Transverse colon (tissue), 4 donors: ENCODE measurements around the gene TENT4B. TPM values are rescaled to one million over a fixed set of nuclear protein-coding genes. Genes with fewer than 3 reads are reported as not detected.

Experiments used
- DNase-seq: peaks from one replicate; pipeline ENCODE4 v3.0.0-alpha.2; 2019
- H3K27ac ChIP-seq, 4 donors: fragments of 200-600 bp; sonication (generic); 2 replicates each; pipeline ENCODE4 v1.5.1; 2016 to 2018; ENCODE audit warnings: inconsistent platforms in 4 of 4
- H3K27me3 ChIP-seq: fragments of 200-600 bp; sonication (generic); 2 replicates; pipeline ENCODE4 v1.5.1; 2017; ENCODE audit warnings: inconsistent platforms
- H3K36me3 ChIP-seq, 4 donors: fragments of 200-600 bp; sonication (generic); 2 replicates each; pipeline ENCODE4 v1.5.1; 2017 to 2019; ENCODE audit warnings: inconsistent platforms in 4 of 4
- H3K4me1 ChIP-seq, 4 donors: fragments of 200-600 bp; sonication (generic); 2 replicates each; pipeline ENCODE4 v1.5.1; 2017 to 2020; ENCODE audit warnings: inconsistent platforms in 4 of 4
- H3K4me3 ChIP-seq, 4 donors: fragments of 200-600 bp; sonication (generic); 1 replicate in 1 of 4; 2 replicates in 3 of 4; pipeline versions ENCODE4 v1.5.1 to v1.6.1; 2017 to 2019; ENCODE audit warnings: inconsistent platforms in 4 of 4
- H3K9me3 ChIP-seq, 2 donors: fragments of 200-600 bp; sonication (generic); 2 replicates each; pipeline ENCODE4 v1.5.1; 2017 to 2019; ENCODE audit warnings: inconsistent platforms in 2 of 2
- CTCF ChIP-seq, 5 experiments: fragments of 200-600 bp in 3 of 5; fragments of 450-650 bp in 2 of 5; sonication (generic) in 3 of 5; IDR thresholded peaks; 1 replicate in 2 of 5; 2 replicates in 3 of 5; pipeline ENCODE4 v1.5.1; 2016 to 2017; ENCODE audit warnings: antibody characterized with exemption in 5 of 5, inconsistent platforms in 3 of 5, mild to moderate bottlenecking in 2 of 5, moderate library complexity in 1 of 5
- EP300 ChIP-seq: sonication (generic); formaldehyde crosslinking; IDR thresholded peaks from one replicate; pipeline ENCODE4 v1.6.1; 2017; ENCODE audit warnings: antibody characterized with exemption, low read depth
- POLR2A ChIP-seq: fragments of 450-650 bp; IDR thresholded peaks from one replicate; pipeline ENCODE4 v1.6.1; 2016; ENCODE audit warnings: antibody characterized with exemption, mild to moderate bottlenecking, moderate library complexity
- POLR2AphosphoS5 ChIP-seq, 3 donors: sonication (generic); formaldehyde crosslinking; IDR thresholded peaks; one replicate each; pipeline ENCODE4 v1.6.1; 2016; ENCODE audit warnings: antibody characterized with exemption in 3 of 3
- WGBS, 2 donors: methylation state at CpG; one replicate each; pipeline ENCODE4 v1.1.5; 2018; ENCODE audit warnings: low coverage in 1 of 2; 5-methylcytosine and 5-hydroxymethylcytosine counted together
- in situ Hi-C, 4 donors: fragments of 200-750 bp; cut with MboI; loops; one replicate each; pipeline versions ENCODE4 v1.15.0 to v1.15.1; 2017; ENCODE audit warnings: low sequenced_read_pairs in 3 of 4, low pct_ligation_motif_present in 1 of 4, low pct_unique_long_range_greater_than_20kb in 1 of 4
- intact Hi-C: fragments of 100-400 bp; cut with DNase I; formaldehyde crosslinking; loops from one replicate; pipeline ENCODE4 v1.15.1; 2023; ENCODE audit warnings: low total_unique reads
- total RNA-seq, 4 donors: library from RNA; depleted of rRNA; stranded (reverse); fragments of >200 nt; gene quantifications; one replicate each; pipeline ENCODE4 v1.1.0, GENCODE V29; 2016

The TENT4B gene
- total RNA-seq, 4 donors from 2014 or later: 8.2 to 18.0 (median 13.0) TPM

- Histone ChIP-seq H3K4me1 (peaks cover 41 to 65% (median 53%) of the 10 kb centered on the region in 4 donors), H3K36me3 (peaks cover 0 to 8% (median 0%) of the 10 kb centered on the region in 4 donors), H3K27ac (peak overlapping the region; percentile 59 to 70 (median 68)), H3K9me3 (no peaks in the 10 kb centered on the region), H3K4me3 (no peak overlapping the region), H3K27me3 (no peaks in the 10 kb centered on the region)
- intact Hi-C loops: loop anchor here (5.0 kb wide), 1 partner anchor 56 kb away; the partner anchor contains the start of gene TENT4B
- TF ChIP-seq POLR2AphosphoS5 (IDR thresholded peaks at IDR 0.05) (no peak), CTCF (IDR thresholded peaks at IDR 0.05) (no peak), EP300 (no peak)
- WGBS, 2 donors: 77% methylated on average over 3 of the region's 3 CpGs; no CpG with 5 or more reads in 1 of the 2 donors
- in situ Hi-C loops: loop anchor here in 1 of 4 donors (10.0 kb wide), 1 partner anchor 184 kb away; the partner anchor contains the start of gene CNEP1R1
- DNase-seq: no peak
These were observed 55.4 kb downstream of the TENT4B start for GRCh38 chr16:50208460-50208931.

GRCh38 chr16:50209546-50210265 lies 56.6 kb downstream of the TENT4B start:
- peak overlapping the region; percentile 59 to 70 (median 68) for H3K27ac ChIP-seq
- DNase-seq: peak; percentile 35
- whole genome bisulfite sequencing, 2 donors: 48 to 49% methylated on average over 5 to 6 of the region's 7 CpGs
- no peaks in the 10 kb centered on the region for H3K27me3 ChIP-seq
- H3K9me3 ChIP-seq: no peaks in the 10 kb centered on the region
- peaks cover 32 to 53% (median 41%) of the 10 kb centered on the region in 4 donors for H3K4me1 ChIP-seq
- no peak for TF ChIP-seq EP300
- no peak for TF ChIP-seq CTCF (IDR thresholded peaks at IDR 0.05)
- no peak for TF ChIP-seq POLR2A
- no peak for TF ChIP-seq POLR2AphosphoS5 (IDR thresholded peaks at IDR 0.05)
- H3K36me3 ChIP-seq: peaks cover 0 to 8% (median 0%) of the 10 kb centered on the region in 4 donors
- H3K4me3 ChIP-seq: no peak overlapping the region
- intact Hi-C loops: loop anchor here (5.0 to 10.0 kb wide), 2 partner anchors 57 to 155 kb away; partner anchors contain the start of genes BRD7 and TENT4B
- in situ Hi-C loops: loop anchor here (10.0 kb wide), 2 partner anchors 145 to 185 kb away; partner anchors contain the start of gene CNEP1R1 (in 4 of the 4)

GRCh38 chr16:50210266-50211038 lies 57.3 kb downstream of the TENT4B start:
- Histone ChIP-seq H3K36me3 (peaks cover 0 to 16% (median 2%) of the 10 kb centered on the region in 4 donors), H3K4me3 (no peak overlapping the region), H3K27me3 (no peaks in the 10 kb centered on the region), H3K9me3 (no peaks in the 10 kb centered on the region), H3K4me1 (peaks cover 32 to 45% (median 36%) of the 10 kb centered on the region in 4 donors), H3K27ac (peak overlapping the region; percentile 59 to 70 (median 68))
- peak; percentile 82 for DNase-seq
- TF ChIP-seq POLR2AphosphoS5 (IDR thresholded peaks at IDR 0.05): peak in 2 of 3 donors; percentile 13 to 40
- TF ChIP-seq CTCF (IDR thresholded peaks at IDR 0.05): peak; percentile 62 to 84 (median 65)
- no peak for TF ChIP-seq EP300
- 68 to 75% methylated on average over 5 of the region's 5 CpGs for WGBS, 2 donors
- intact Hi-C loops: loop anchor here (10.0 kb wide), 1 partner anchor 154 kb away; the partner anchor contains the start of gene BRD7
- in situ Hi-C loops: loop anchor here (10.0 kb wide), 2 partner anchors 144 to 186 kb away; partner anchors contain the start of gene CNEP1R1 (in 3 of the 4)
